Activated CD8-positive, alpha-beta T cell treated with anti-CD3 and anti-CD28 coated beads for 36 hours (primary cell): ENCODE measurements around the gene SLC46A3. TPM values are rescaled to one million over a fixed set of nuclear protein-coding genes. Genes with fewer than 3 reads are reported as not detected.

ENCODE experiments used
- ATAC-seq: fragments of 200-7000 bp; cut with Tn5 transposase; one replicate; pipeline ENCODE4 v1.10.0; 2021; ENCODE audit warnings: mild to moderate bottlenecking, moderate library complexity
- CTCF ChIA-PET: fragments of 350-600 bp; sonication (Branson Sonifier 250); formaldehyde crosslinking; loops from one replicate; lab custom pipeline; 2021; ENCODE audit warnings: antibody characterized with exemption; lab: Charles Lee
- POLR2A ChIA-PET: fragments of 350-600 bp; sonication (Branson Sonifier 250); formaldehyde crosslinking; loops from one replicate; lab custom pipeline; 2021; ENCODE audit warnings: antibody characterized with exemption; lab: Charles Lee
- DNase-seq: peaks from one replicate; pipeline ENCODE4 v3.0.0-alpha.2; 2020
- H3K27ac Mint-ChIP-seq: one replicate; pipeline ENCODE4 v1.8.0; 2021; ENCODE audit warnings: mild to moderate bottlenecking, mixed read lengths
- H3K27me3 Mint-ChIP-seq: one replicate; pipeline ENCODE4 v1.8.0; 2021; ENCODE audit warnings: mixed read lengths
- H3K36me3 Mint-ChIP-seq: one replicate; pipeline ENCODE4 v1.8.0; 2021; ENCODE audit warnings: low read depth, mixed read lengths
- H3K4me1 Mint-ChIP-seq: one replicate; pipeline ENCODE4 v1.8.0; 2021; ENCODE audit warnings: low read depth, mixed read lengths
- H3K4me3 Mint-ChIP-seq: one replicate; pipeline ENCODE4 v1.8.0; 2021; ENCODE audit warnings: mild to moderate bottlenecking, moderate library complexity, mixed read lengths
- H3K9me3 Mint-ChIP-seq: one replicate; pipeline ENCODE4 v1.8.0; 2021; ENCODE audit warnings: mixed read lengths
- CTCF ChIP-seq: fragments of 200-600 bp; IDR thresholded peaks from one replicate; pipeline ENCODE4 v1.8.0; 2022; ENCODE audit warnings: antibody characterized with exemption, mild to moderate bottlenecking
- intact Hi-C: fragments of 100-400 bp; cut with micrococcal nuclease; formaldehyde crosslinking; loops from one replicate; pipeline ENCODE4 v1.10.0; 2022
- total RNA-seq, 2 experiments: library from RNA; stranded (reverse); gene quantifications; one replicate each; pipeline ENCODE4 v1.2.3, GENCODE V29; 2021

The SLC46A3 gene
- total RNA-seq, 2 experiments from 2014 or later = 3.2 to 3.4 TPM

GRCh38 chr13:28717170-28717569 is 1.6 kb downstream of the SLC46A3 start:
- CTCF ChIA-PET = interaction anchor here (1.0 to 1.1 kb wide), 2 partner anchors 31 to 80 kb away, joined by 3 to 4 read pairs; no protein-coding TSS in a partner anchor

GRCh38 chr13:28716511-28716910 is 2.3 kb downstream of the SLC46A3 start:
- H3K36me3 Mint-ChIP-seq = peaks cover 3% of the 10 kb centered on the region
- peaks cover 36% of the 10 kb centered on the region for H3K4me1 Mint-ChIP-seq
- DNase-seq (no peak), ATAC-seq (no peak)
- no peak for TF ChIP-seq CTCF
- H3K27ac Mint-ChIP-seq = no peak overlapping the region
- ChIA-PET CTCF (no interaction called here), POLR2A (no interaction called here)
- H3K9me3 Mint-ChIP-seq = no peaks in the 10 kb centered on the region
- intact Hi-C loops = no loop called here
- H3K4me3 Mint-ChIP-seq = no peak overlapping the region
- no peaks in the 10 kb centered on the region for H3K27me3 Mint-ChIP-seq

More at GRCh38 chr13:28717170-28717569, 1.6 kb downstream of the SLC46A3 start:
- ATAC-seq = no peak
- Mint-ChIP-seq H3K4me1 (peaks cover 36% of the 10 kb centered on the region), H3K27ac (peak overlapping the region; percentile 5), H3K27me3 (no peaks in the 10 kb centered on the region), H3K4me3 (peak overlapping the region; percentile 89), H3K9me3 (no peaks in the 10 kb centered on the region), H3K36me3 (peaks cover 3% of the 10 kb centered on the region)
- POLR2A ChIA-PET = interaction anchor here (0.7 kb wide), 1 partner anchor 59 kb away, joined by 4 read pairs; the partner anchor contains the start of gene POMP
- DNase-seq = no peak
- intact Hi-C loops = no loop called here
- TF ChIP-seq CTCF = no peak

GRCh38 chr13:28714651-28715050 is 4.1 kb downstream of the SLC46A3 start:
- ATAC-seq (no peak), DNase-seq (no peak)
- ChIA-PET POLR2A (interaction anchor here (0.6 kb wide), 1 partner anchor 12 kb away, joined by 3 read pairs; no protein-coding TSS in a partner anchor), CTCF (no interaction called here)
- Mint-ChIP-seq H3K4me3 (no peak overlapping the region), H3K4me1 (peaks cover 35% of the 10 kb centered on the region), H3K27me3 (no peaks in the 10 kb centered on the region), H3K36me3 (peaks cover 7% of the 10 kb centered on the region), H3K9me3 (no peaks in the 10 kb centered on the region), H3K27ac (no peak overlapping the region)
- TF ChIP-seq CTCF = no peak
- intact Hi-C loops = no loop called here

GRCh38 chr13:28710161-28710560 is 8.6 kb downstream of the SLC46A3 start:
- POLR2A ChIA-PET = interaction anchor here (0.5 kb wide), 1 partner anchor 304 kb away, joined by 3 read pairs; no protein-coding TSS in a partner anchor
- intact Hi-C loops = no loop called here
- peaks cover 14% of the 10 kb centered on the region for H3K4me1 Mint-ChIP-seq
- TF ChIP-seq CTCF = no peak
- ATAC-seq (no peak), DNase-seq (no peak)
- no peaks in the 10 kb centered on the region for H3K9me3 Mint-ChIP-seq
- no peaks in the 10 kb centered on the region for H3K27me3 Mint-ChIP-seq
- no peak overlapping the region for H3K4me3 Mint-ChIP-seq
- CTCF ChIA-PET = no interaction called here
- no peak overlapping the region for H3K27ac Mint-ChIP-seq
- peaks cover 24% of the 10 kb centered on the region for H3K36me3 Mint-ChIP-seq

GRCh38 chr13:28707629-28708427 is 10.9 kb downstream of the SLC46A3 start:
- ChIA-PET CTCF (no interaction called here), POLR2A (no interaction called here)
- no peak overlapping the region for H3K4me3 Mint-ChIP-seq
- H3K4me1 Mint-ChIP-seq = peaks cover 12% of the 10 kb centered on the region
- H3K9me3 Mint-ChIP-seq = no peaks in the 10 kb centered on the region
- DNase-seq (peak; percentile 12), ATAC-seq (peak; percentile 95)
- no peak overlapping the region for H3K27ac Mint-ChIP-seq
- intact Hi-C loops = no loop called here
- TF ChIP-seq CTCF = no peak
- no peaks in the 10 kb centered on the region for H3K27me3 Mint-ChIP-seq
- H3K36me3 Mint-ChIP-seq = peaks cover 21% of the 10 kb centered on the region
